ENCODE results near the gene SMIM28.
A peak's percentile ranks its signal among the peaks of the same experiment; 100 is the strongest.
"Not testable (repeated sequence)": the region's sequence is repeated elsewhere in the genome, so short reads cannot be mapped to it uniquely, and the experiment has no call there.

The SMIM28 gene

GRCh38 chr6:138410048-138410735 is 32.5 kb downstream of the SMIM28 start:
- DNase-seq, result peak; percentile 66 to 73 (median 69)

GRCh38 chr6:138410972-138411880 is 33.5 kb downstream of the SMIM28 start:
- peak; percentile 52 to 83 (median 71) for DNase-seq

GRCh38 chr6:138415125-138415524 is 37.4 kb downstream of the SMIM28 start:
- DNase-seq, result no peak

GRCh38 chr6:138416206-138416605 is 38.5 kb downstream of the SMIM28 start:
- no peak for DNase-seq

- no peak for DNase-seq
Observed at GRCh38 chr6:138417493-138418117, 39.9 kb downstream of the SMIM28 start.

GRCh38 chr6:138418118-138418742 is 40.5 kb downstream of the SMIM28 start:
- DNase-seq, result no peak

- no peak for DNase-seq
Observed at GRCh38 chr6:138419766-138420165, 42.1 kb downstream of the SMIM28 start.

- DNase-seq, result no peak
Observed at GRCh38 chr6:138420356-138420755, 42.7 kb downstream of the SMIM28 start.

- DNase-seq, result no peak
Observed at GRCh38 chr6:138421089-138421488, 43.4 kb downstream of the SMIM28 start.

- no peak for DNase-seq
Observed at GRCh38 chr6:138421608-138422007, 43.9 kb downstream of the SMIM28 start.

GRCh38 chr6:138422861-138423260 is 45.2 kb downstream of the SMIM28 start:
- peak in 2 of 3 donors; percentile 23 to 25 for DNase-seq

- no peak for DNase-seq
Observed at GRCh38 chr6:138424004-138424904, 46.5 kb downstream of the SMIM28 start.

- not testable (repeated sequence) for DNase-seq
Observed at GRCh38 chr6:138425256-138425655, 47.6 kb downstream of the SMIM28 start.

GRCh38 chr6:138426500-138427123 is 48.9 kb downstream of the SMIM28 start:
- DNase-seq, result no peak

- DNase-seq, result no peak
Observed at GRCh38 chr6:138427701-138428100, 50.0 kb downstream of the SMIM28 start.

GRCh38 chr6:138428944-138429598 is 51.4 kb downstream of the SMIM28 start:
- DNase-seq, result peak; percentile 65 to 79 (median 75)

- DNase-seq, result no peak
Observed at GRCh38 chr6:138429761-138430160, 52.1 kb downstream of the SMIM28 start.

- no peak for DNase-seq
Observed at GRCh38 chr6:138430361-138431145, 52.8 kb downstream of the SMIM28 start.

- peak; percentile 84 to 91 (median 89) for DNase-seq
Observed at GRCh38 chr6:138431256-138432062, 53.8 kb downstream of the SMIM28 start.

All from suppressor macrophage treated with lipopolysaccharide for 1 hour (primary cell).